Inflammatory macrophage treated with lipopolysaccharide for 4 hours (primary cell): ENCODE measurements around the gene NOX4.
"Not testable (repeated sequence)": the region's sequence is repeated elsewhere in the genome, so short reads cannot be mapped to it uniquely, and the experiment has no call there.

ENCODE experiments used
- DNase-seq: peaks from one replicate; pipeline ENCODE4 v3.0.0-alpha.2; 2020

Gene NOX4

DNA sequence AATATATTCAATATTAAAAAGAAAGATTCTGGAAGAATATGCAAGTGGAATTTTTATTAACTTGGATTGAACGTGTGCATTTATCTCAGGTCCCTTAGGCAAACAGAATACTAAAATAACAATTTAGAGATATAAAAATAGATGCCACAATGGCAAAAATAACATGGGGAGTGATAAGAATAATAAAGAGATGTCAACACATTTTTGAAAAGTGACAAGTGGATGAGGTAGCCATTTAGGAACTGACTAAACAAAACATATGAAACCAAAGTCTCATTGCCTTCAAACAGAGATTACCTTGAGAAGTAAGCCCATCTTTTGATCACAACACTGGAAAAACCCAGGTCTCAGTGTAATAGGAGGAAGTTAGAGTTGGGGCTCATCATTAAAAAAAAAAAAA, 112.2 kb downstream of the NOX4 start:
- DNase-seq = not testable (repeated sequence)

DNA sequence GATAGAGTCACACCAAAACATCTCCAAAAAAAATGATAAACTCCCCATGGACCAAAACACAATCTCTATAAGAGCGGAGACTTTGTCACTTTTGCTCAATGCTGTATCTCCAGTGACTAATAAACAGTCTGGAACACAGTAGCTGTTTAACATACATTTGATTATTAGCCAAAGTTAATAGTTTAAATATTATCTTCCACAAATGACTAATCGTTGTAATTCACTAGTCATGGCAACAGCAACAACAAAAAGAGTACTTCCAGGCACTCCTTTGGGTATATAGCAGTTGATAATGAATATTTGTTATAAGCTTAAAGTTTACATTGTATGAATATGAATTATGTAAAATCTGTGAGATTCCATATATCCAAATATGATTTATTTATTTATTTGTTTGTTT, 121.8 kb downstream of the NOX4 start:
- not testable (repeated sequence) for DNase-seq

- DNase-seq = not testable (repeated sequence)
Observed at GRCh38 chr11:89364856-89365255, 126.3 kb downstream of the NOX4 start.

DNA sequence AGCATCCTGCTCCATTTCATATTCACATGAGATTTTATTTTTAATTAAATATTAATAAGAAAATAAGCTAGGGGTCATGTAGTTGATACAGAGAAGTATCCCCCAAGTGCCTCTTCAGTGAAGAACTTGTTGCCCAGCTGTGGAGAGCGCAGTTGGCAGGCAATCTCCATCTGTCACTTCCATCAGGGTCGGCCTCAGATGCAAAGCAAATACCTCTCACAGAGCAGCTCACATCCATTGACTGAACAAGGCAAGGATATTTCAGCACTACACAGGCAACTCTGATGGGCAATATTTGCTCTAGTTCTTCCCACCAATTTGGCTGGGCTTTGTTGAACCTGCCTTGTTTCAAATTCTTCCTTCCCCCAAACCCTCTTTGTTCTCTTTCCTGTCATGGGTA, 129.4 kb downstream of the NOX4 start:
- no peak for DNase-seq

DNA sequence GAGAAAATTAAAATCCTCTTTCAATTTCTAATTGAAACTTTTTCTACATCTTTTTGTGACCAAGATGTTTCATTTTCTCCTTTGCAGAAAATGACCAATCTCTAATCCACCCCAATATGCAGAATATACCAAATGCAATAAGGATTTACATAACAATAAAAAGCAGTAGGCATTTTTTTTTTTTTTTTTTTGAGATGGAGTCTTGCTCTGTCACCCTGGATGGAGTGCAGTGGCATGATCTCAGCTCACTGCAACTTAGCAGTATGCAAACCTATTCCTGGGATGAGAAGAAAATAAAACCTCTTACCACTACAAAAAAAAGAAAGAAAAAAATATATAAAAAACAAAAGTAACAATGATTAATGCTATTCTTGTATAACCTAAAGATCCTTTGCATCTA, 132.0 kb downstream of the NOX4 start:
- DNase-seq = not testable (repeated sequence)

DNA sequence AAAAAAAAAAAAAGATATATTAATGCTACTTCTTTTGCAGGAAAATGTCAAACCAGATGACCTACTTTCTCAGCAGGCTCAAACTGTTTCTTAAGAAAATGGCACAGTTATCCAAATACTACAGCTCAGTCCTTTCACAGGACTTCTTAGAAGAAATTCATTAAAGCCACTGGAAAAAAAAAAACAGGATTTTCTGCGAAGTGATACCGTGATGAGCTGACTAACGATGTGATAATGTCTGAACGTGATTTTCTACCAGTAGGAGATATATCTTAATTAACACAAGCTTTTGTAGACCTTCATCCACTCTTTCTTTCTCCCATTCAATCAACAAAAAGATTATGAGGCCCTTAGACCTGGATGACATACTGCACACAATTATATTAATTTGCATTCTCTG, 132.4 kb downstream of the NOX4 start:
- no peak for DNase-seq

GRCh38 chr11:89355646-89356045, 135.5 kb downstream of the NOX4 start:
- DNase-seq = no peak

GRCh38 chr11:89354513-89354912, 136.7 kb downstream of the NOX4 start:
- not testable (repeated sequence) for DNase-seq

DNA sequence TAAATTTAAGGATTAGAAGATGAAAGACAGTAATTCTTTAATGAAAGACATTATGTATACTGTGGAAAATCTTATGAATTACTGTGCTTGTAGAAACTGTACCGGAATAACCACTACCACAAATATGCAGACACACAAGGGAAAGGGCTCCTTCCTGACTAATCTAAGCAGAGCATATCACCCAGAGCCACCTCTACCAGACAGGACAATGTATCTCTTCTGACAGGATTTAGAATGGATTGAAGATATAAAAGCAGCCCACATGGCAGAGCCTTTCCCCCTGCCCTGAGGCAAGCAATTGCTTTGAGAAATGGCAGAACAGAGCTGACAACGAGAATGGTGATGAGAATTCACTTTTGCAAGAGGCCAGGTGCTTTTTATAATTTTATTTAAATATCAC, 144.1 kb downstream of the NOX4 start:
- DNase-seq = no peak

DNA sequence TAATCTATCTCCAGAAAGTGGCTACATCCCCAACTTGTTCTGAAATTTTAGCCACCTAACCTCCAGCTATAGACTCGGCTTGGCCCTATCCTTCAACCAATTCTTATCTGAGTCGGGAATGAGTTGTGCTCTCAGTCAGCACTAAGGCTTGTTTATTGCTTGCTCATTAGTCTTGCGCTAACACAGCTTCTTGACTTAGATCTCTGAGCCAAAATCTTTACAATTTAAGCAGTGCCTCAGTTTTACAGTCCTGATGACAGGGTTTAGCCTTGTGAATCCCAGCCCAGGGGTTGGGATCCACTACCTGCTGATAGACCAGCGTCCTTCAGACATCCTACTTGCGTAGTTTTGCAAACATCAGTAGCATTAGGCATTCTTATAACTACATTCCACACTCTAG, 144.6 kb downstream of the NOX4 start:
- no peak for DNase-seq

GRCh38 chr11:89342880-89343572, 148.1 kb downstream of the NOX4 start:
- DNase-seq = not testable (repeated sequence)

DNA sequence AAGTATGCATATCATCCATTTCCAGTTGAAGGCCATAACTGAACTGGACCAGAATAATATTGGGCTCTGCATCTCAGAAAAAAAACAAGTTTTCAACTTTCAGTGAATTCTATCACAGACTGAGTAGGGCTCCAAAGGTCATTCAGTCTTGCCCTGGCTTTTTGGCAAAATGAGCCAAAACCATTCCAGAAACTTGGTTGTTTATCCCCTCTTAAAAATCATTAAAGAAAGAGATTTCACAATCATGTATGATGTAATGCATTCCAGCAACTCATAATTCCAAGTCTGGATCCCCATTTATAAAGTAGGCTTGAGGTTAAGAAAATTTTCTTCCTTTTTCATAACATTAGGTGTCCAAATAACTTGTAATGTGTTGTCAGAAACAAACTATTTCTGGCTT, 150.7 kb downstream of the NOX4 start:
- DNase-seq = not testable (repeated sequence)

DNA sequence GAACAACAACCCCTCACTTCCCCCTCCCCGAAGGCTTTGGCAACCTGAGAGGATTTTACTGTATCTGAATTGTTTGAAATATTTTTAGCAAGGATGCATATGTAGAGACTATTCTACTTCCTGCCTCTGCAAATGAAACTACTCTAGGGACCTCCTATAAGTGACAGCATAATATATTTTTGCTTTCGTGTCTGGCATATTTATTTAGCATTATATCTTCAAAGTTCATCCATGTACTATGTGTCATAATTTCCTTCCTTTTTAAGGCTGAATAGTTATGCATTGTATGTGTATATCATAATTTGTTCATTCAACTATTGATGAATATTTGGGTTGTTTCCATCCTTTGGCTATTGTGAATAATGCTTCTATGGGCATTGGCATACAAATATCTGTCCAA, 153.1 kb downstream of the NOX4 start:
- DNase-seq = not testable (repeated sequence)

DNA sequence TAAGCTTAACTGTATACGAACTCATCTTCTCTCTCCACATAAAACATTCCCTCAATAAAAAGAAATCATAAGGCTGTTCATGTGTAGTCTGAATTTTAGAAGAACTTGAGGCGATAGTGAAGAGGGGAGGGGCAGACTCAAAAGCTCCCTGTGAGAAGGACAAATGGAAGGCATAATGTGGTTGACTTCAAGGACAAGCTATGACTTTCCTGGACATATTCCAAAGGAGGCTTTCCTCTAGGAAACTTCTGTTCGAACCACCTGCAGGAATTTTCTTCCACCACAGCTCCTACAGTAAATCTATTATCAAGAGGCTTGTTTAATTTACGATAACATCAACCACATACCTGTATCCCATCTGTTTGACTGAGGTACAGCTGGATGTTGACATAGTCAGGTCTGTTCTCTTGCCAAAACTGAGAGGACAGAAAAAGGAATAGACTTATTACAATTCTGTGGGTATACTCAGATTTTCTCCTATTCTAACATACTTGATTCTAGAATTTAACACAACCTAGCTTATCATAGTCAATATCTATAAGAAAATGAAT, 154.0 kb downstream of the NOX4 start:
- DNase-seq = not testable (repeated sequence)

DNA sequence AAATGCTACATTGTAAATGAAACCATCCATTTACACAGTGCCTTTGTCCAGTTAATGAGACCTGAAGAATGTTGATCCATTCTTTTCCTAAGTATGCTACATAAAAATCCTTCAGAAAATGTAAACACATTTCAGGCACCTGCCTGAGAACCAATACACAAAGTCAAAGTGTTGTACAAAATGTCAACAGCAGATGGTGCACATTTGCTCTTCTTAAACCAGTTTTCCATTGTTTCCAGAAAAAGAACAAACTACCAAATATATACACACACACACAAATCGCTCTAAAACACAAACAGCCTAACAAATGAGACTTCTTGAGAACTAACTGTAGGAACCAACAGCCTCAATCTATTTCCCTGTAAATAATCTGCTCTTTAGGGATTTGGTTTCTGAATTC, 157.5 kb downstream of the NOX4 start:
- not testable (repeated sequence) for DNase-seq

DNA sequence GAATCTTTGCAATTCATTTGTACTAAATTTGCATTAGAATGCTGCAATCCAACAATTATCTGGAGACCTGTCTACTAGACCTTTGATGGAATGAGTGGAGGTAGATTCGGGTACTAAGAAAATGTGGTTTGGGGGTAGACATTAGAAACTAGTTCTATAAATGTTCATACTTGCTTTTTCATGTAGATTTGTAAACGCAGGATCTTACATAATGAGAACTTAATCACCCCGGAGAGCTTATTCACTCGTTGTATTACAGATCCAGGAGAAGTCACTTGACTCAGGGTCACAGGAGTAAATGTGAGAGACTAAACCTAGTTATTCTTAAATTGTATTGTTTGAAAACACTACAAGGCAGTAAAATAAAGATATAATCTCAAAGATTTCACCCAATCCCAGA, 159.2 kb downstream of the NOX4 start:
- DNase-seq = not testable (repeated sequence)

- no peak for DNase-seq
Observed at GRCh38 chr11:89327885-89328284, 163.3 kb downstream of the NOX4 start.

DNA sequence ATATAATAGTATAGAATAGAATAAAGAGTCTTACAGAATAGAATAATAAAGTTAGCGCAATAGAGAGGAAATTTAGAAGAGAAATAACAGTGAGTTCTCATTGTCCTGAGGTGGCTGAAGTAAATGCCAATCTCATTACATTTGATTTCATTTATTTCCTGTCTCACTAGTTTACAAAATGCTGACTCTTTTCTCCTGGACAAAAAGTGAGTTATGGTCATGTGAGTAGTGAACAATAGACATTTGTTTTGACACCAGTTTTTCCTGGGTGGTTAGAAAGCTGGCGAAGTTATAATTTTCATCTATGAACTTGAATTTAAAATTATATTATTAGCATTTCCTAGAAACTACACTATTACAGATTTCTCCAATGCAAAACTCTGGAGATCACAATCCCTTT, 169.8 kb downstream of the NOX4 start:
- no peak for DNase-seq

GRCh38 chr11:89310607-89311006, 180.6 kb downstream of the NOX4 start:
- DNase-seq = not testable (repeated sequence)

DNA sequence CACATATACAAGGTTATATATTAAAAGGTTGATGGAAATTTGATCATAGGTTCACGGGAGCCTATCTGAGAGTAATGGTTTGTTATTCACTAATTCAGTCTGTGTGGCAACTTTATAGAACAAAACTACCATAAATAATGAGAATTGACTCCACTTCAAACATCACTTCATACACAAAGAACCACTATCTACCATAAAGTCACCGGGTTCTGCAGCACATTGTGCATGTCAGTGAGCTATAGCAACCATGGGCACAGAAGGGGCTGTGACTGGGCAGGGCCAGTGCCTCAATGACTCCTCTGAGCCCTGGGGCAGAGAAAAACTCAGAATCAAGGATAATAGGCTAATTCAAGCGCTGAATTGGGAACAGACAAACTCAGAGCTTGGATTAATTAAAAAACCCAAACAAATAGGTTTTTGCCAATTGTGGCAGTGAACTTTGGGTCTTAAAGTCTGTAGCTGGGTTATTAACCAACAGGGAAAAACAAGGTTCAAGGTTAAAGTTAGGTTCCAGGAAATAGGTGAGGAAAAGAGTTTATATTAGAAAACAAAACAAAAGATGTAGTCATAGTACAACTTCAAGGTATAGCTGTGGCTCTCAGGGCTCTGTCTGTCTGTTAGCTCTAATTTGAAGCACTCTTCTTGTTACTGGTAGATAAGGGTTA, 181.7 kb downstream of the NOX4 start:
- not testable (repeated sequence) for DNase-seq

DNA sequence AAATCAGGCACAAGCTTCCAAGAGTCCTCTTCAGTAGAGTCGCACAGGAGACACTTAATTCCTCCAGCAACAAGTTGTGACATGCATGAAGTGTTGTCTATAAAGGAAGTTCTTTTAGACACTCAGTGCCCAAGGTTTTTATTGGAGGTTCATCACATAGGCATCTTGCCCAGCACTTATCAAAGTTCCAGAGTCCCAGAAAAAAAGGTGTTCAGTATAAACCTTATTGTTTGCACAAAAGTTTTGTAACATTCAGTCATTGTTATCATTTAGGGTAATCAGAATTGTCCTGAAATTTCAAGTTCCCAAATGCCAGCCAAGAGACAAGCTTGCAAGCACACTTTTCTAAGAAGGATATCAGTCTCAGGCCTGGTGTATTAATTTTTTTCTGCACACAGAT, 182.9 kb downstream of the NOX4 start:
- not testable (repeated sequence) for DNase-seq

DNA sequence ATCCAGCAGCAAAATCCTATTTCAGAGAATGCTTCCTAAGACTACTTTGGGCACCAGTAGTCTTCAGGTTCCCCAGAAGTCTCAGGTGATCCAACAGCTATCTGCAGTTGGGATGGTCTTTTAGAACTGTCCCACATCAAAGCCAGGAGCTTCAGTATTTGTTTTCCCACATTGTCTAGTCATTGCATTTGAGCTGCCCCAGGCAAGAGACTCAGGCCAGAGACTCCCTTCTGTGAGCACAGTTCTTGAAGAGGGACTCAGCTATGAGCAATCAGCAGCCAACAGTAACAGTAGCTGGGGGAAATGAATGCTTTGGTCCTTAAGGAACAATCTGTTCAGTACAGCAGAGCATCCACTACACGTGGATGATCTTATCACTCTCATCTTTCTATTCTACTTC, 188.1 kb downstream of the NOX4 start:
- DNase-seq = not testable (repeated sequence)

GRCh38 chr11:89295023-89295422, 196.2 kb downstream of the NOX4 start:
- DNase-seq = not testable (repeated sequence)

DNA sequence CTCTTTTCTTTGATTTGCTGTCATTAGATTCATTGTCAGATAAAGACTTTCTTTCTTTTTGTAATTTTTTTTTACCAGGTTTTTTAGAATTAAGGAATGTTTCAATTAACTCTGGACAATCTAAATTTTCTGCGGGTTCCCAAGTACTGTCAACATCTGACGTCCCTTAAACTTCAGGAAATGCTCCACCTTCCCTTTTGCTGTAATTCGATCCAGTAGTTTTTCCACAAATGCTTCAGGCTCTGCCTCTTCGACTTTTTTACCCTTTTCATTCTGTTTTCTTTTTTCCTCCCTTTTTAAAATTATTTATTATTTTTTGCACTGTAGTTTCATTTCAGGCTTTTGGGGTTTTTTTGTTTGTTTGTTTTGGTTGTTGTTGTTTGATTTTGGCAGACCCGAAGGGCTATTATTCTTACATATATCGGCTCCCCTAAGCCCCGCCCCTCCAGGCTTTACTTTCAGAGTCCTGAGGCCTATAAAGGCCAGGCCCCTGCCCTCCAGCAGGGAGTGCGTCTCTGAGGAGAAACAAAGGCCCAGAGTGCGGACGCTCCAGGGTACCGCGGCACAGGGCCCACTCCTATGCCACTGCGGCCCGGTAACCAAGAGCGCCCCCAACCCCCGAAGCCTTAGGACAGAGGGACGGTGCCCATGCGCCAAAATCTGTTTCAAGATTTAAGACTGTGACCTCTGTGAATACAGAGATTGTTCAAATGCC, 197.1 kb downstream of the NOX4 start:
- no peak for DNase-seq
